Ovary (tissue), 3 donors: ENCODE data around the gene ORMDL1.

Experiments used
- EP300 ChIP-seq: sonication (generic); formaldehyde crosslinking; IDR thresholded peaks from one replicate; pipeline ENCODE4 v1.6.1; 2017; ENCODE audit warnings: antibody characterized with exemption
- POLR2A ChIP-seq: fragments of 450-650 bp; IDR thresholded peaks from one replicate; pipeline ENCODE4 v1.6.1; 2017; ENCODE audit warnings: antibody characterized with exemption, mild to moderate bottlenecking, moderate library complexity
- TF ChIP-seq, protein P1 (sequence below), 3 donors: fragments of 450-650 bp in 2 of 3; fragments of 200-600 bp in 1 of 3; IDR thresholded peaks; one replicate each; pipeline versions ENCODE4 v1.5.1 to v1.8.0; 2016 to 2022; ENCODE audit warnings: antibody characterized with exemption in 3 of 3, mild to moderate bottlenecking in 1 of 3
- donor health status: DM: no; HTN: no; CAD: no.

DNA sequence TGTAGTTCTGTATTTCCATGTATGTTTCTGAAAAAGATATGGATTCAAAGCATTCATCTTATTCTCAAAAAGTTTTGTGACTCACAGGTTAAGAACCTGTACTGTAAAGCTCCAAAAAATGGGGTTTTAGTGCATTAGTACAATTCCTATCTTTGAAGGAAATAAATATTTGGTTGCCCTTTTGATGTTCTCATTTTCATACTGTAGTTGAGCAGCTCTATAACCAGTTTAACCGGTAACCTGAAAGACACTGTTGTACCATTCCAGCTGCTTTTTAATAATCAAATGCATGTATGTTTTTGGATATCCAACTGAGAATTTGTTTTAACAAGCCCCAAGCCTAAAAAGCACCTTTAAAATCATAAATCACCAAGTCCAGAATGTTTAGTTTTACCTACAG lies 11.9 kb downstream of the ORMDL1 start:
- no peak for TF ChIP-seq POLR2A
- TF ChIP-seq, protein P1, sequence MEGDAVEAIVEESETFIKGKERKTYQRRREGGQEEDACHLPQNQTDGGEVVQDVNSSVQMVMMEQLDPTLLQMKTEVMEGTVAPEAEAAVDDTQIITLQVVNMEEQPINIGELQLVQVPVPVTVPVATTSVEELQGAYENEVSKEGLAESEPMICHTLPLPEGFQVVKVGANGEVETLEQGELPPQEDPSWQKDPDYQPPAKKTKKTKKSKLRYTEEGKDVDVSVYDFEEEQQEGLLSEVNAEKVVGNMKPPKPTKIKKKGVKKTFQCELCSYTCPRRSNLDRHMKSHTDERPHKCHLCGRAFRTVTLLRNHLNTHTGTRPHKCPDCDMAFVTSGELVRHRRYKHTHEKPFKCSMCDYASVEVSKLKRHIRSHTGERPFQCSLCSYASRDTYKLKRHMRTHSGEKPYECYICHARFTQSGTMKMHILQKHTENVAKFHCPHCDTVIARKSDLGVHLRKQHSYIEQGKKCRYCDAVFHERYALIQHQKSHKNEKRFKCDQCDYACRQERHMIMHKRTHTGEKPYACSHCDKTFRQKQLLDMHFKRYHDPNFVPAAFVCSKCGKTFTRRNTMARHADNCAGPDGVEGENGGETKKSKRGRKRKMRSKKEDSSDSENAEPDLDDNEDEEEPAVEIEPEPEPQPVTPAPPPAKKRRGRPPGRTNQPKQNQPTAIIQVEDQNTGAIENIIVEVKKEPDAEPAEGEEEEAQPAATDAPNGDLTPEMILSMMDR (IDR thresholded peaks at IDR 0.05), result no peak
- TF ChIP-seq EP300, result no peak
